Mesenchymal stem cell (in vitro differentiated cells and primary cell): ENCODE data around the gene AKT2.

Experiments used
- DNase-seq: peaks from one replicate; pipeline ENCODE4 v3.0.0-alpha.2; 2013
- H2AFZ ChIP-seq: one replicate; pipeline ENCODE4 v1.6.1; 2013; ENCODE audit warnings: low read depth, mild to moderate bottlenecking, control low read depth, inconsistent platforms, low read length, moderate library complexity
- H2AK5ac ChIP-seq: 2 replicates; pipeline ENCODE4 v1.6.1; 2013; ENCODE audit warnings: low read length, moderate library complexity, mild to moderate bottlenecking, inconsistent platforms; ENCODE audit not compliant: severe bottlenecking
- H2BK120ac ChIP-seq: one replicate; pipeline ENCODE4 v1.6.1; 2013; ENCODE audit warnings: low read depth, mild to moderate bottlenecking, inconsistent platforms, low read length, moderate library complexity
- H2BK12ac ChIP-seq, 2 experiments: one replicate each; pipeline ENCODE4 v1.6.1; 2013; ENCODE audit warnings: inconsistent platforms in 2 of 2, low read length in 2 of 2, mild to moderate bottlenecking in 2 of 2, moderate library complexity in 2 of 2, control low read depth in 1 of 2
- H2BK15ac ChIP-seq: one replicate; pipeline ENCODE4 v1.6.1; 2013; ENCODE audit warnings: mild to moderate bottlenecking, low read depth, inconsistent platforms; ENCODE audit not compliant: poor library complexity, severe bottlenecking
- H2BK5ac ChIP-seq: 2 replicates; pipeline ENCODE4 v1.6.1; 2013; ENCODE audit warnings: low read depth, mild to moderate bottlenecking, low read length, control low read depth, inconsistent platforms; ENCODE audit not compliant: poor library complexity, severe bottlenecking
- H3K14ac ChIP-seq, 2 experiments: one replicate each; pipeline ENCODE4 v1.6.1; 2013; ENCODE audit warnings: inconsistent platforms in 2 of 2, low read length in 2 of 2, control low read depth in 1 of 2, mild to moderate bottlenecking in 1 of 2, moderate library complexity in 1 of 2
- H3K18ac ChIP-seq, 2 experiments: one replicate each; pipeline ENCODE4 v1.6.1; 2013; ENCODE audit warnings: inconsistent platforms in 2 of 2, low read length in 2 of 2, control low read depth in 1 of 2, low read depth in 1 of 2, mild to moderate bottlenecking in 1 of 2
- H3K23ac ChIP-seq, 2 experiments: one replicate each; pipeline ENCODE4 v1.6.1; 2013; ENCODE audit warnings: inconsistent platforms in 2 of 2, low read length in 2 of 2, mild to moderate bottlenecking in 2 of 2, moderate library complexity in 2 of 2, control low read depth in 1 of 2
- H3K27ac ChIP-seq: 2 replicates; pipeline ENCODE4 v1.5.1; 2013; ENCODE audit warnings: mild to moderate bottlenecking, moderate library complexity, low read length, control low read depth, inconsistent platforms; ENCODE audit not compliant: poor library complexity, severe bottlenecking
- H3K27me3 ChIP-seq, 2 experiments: 2 replicates each; pipeline versions ENCODE4 v1.6.1 to v1.7.0; 2013; ENCODE audit warnings: low read length in 2 of 2, mild to moderate bottlenecking in 2 of 2, moderate library complexity in 2 of 2, control low read depth in 1 of 2, inconsistent platforms in 1 of 2; ENCODE audit not compliant: control insufficient read depth in 1 of 2, insufficient read depth in 1 of 2
- H3K36me3 ChIP-seq, 2 experiments: 2 replicates each; pipeline versions ENCODE4 v1.6.1 to v1.7.0; 2013; ENCODE audit warnings: low read length in 2 of 2, control low read depth in 1 of 2, inconsistent platforms in 1 of 2, low read depth in 1 of 2, mild to moderate bottlenecking in 1 of 2; ENCODE audit not compliant: insufficient read depth in 2 of 2, control insufficient read depth in 1 of 2
- H3K4ac ChIP-seq, 2 experiments: one replicate each; pipeline ENCODE4 v1.6.1; 2013; ENCODE audit warnings: inconsistent platforms in 2 of 2, low read length in 2 of 2, mild to moderate bottlenecking in 2 of 2, moderate library complexity in 2 of 2, control low read depth in 1 of 2, low read depth in 1 of 2
- H3K4me1 ChIP-seq: 2 replicates; pipeline ENCODE4 v1.6.1; 2013; ENCODE audit warnings: low read depth, low read length, control low read depth; ENCODE audit not compliant: control insufficient read depth, insufficient read depth
- H3K4me2 ChIP-seq: 2 replicates; pipeline ENCODE4 v1.6.1; 2013; ENCODE audit warnings: low read length, mild to moderate bottlenecking, inconsistent platforms; ENCODE audit not compliant: poor library complexity, severe bottlenecking
- H3K4me3 ChIP-seq, 2 experiments: 2 replicates each; pipeline versions ENCODE4 v1.5.1 to v1.7.0; 2013; ENCODE audit warnings: low read length in 2 of 2, mild to moderate bottlenecking in 2 of 2, control low read depth in 1 of 2, low read depth in 1 of 2; ENCODE audit not compliant: insufficient read depth in 1 of 2
- H3K79me1 ChIP-seq: replicated peaks from 2 replicates; pipeline ENCODE4 v1.6.1; 2013; ENCODE audit warnings: mild to moderate bottlenecking, control low read depth, low read length, inconsistent platforms; ENCODE audit not compliant: poor library complexity, severe bottlenecking
- H3K9ac ChIP-seq: 2 replicates; pipeline ENCODE4 v1.7.0; 2013; ENCODE audit warnings: mild to moderate bottlenecking, low read length, moderate library complexity
- H3K9me3 ChIP-seq: 2 replicates; pipeline ENCODE4 v1.7.0; 2013; ENCODE audit warnings: mild to moderate bottlenecking, low read length; ENCODE audit not compliant: control insufficient read depth
- H4K8ac ChIP-seq: one replicate; pipeline ENCODE4 v1.6.1; 2013; ENCODE audit warnings: inconsistent platforms, mild to moderate bottlenecking, low read length, moderate library complexity
- H4K91ac ChIP-seq: one replicate; pipeline ENCODE4 v1.6.1; 2013; ENCODE audit warnings: mild to moderate bottlenecking, low read length, inconsistent platforms
- whole genome bisulfite sequencing: methylation state at CpG from one replicate; pipeline ENCODE4 v1.1.7; 2013; ENCODE audit warnings: mixed read lengths; 5-methylcytosine and 5-hydroxymethylcytosine counted together

AKT2 gene

GRCh38 chr19:40262422-40262821 lies 22.7 kb downstream of the AKT2 start:
- H3K79me1 ChIP-seq = peaks cover 50% of the 10 kb centered on the region
- peaks cover 4% of the 10 kb centered on the region for H3K4me1 ChIP-seq
- DNase-seq = no peak
- H3K4me3 ChIP-seq = no peak overlapping the region
- no peak overlapping the region for H2AFZ ChIP-seq
- H3K4me2 ChIP-seq = no peak overlapping the region
- H3K27me3 ChIP-seq = no peaks in the 10 kb centered on the region
- H3K18ac ChIP-seq = no peak overlapping the region
- no peak overlapping the region for H3K9ac ChIP-seq
- no peak overlapping the region for H2BK12ac ChIP-seq
- H4K91ac ChIP-seq = no peak overlapping the region
- no peak overlapping the region for H3K23ac ChIP-seq
- no peak overlapping the region for H3K14ac ChIP-seq
- no peak overlapping the region for H2AK5ac ChIP-seq
- H2BK5ac ChIP-seq = no peak overlapping the region
- H2BK120ac ChIP-seq = no peak overlapping the region
- no peaks in the 10 kb centered on the region for H3K9me3 ChIP-seq
- H3K4ac ChIP-seq = no peak overlapping the region
- no peak overlapping the region for H3K27ac ChIP-seq
- H2BK15ac ChIP-seq = no peak overlapping the region
- 96% methylated on average over 3 of the region's 3 CpGs for WGBS
- peaks cover 46 to 50% of the 10 kb centered on the region in 2 experiments for H3K36me3 ChIP-seq
- H4K8ac ChIP-seq = no peak overlapping the region

- Histone ChIP-seq H3K79me1 (peaks cover 56% of the 10 kb centered on the region), H2AFZ (no peak overlapping the region), H4K91ac (no peak overlapping the region), H3K23ac (no peak overlapping the region), H2BK5ac (no peak overlapping the region), H3K4ac (no peak overlapping the region), H3K14ac (no peak overlapping the region), H3K4me3 (no peak overlapping the region), H3K4me1 (peaks cover 9% of the 10 kb centered on the region), H2BK12ac (no peak overlapping the region), H3K4me2 (no peak overlapping the region), H3K18ac (no peak overlapping the region), H2BK120ac (no peak overlapping the region), H3K9me3 (no peaks in the 10 kb centered on the region), H4K8ac (no peak overlapping the region), H3K27me3 (no peaks in the 10 kb centered on the region), H3K9ac (no peak overlapping the region), H3K36me3 (peaks cover 47 to 51% of the 10 kb centered on the region in 2 experiments), H2AK5ac (no peak overlapping the region), H3K27ac (no peak overlapping the region), H2BK15ac (no peak overlapping the region)
- DNase-seq = no peak
- WGBS = 100% methylated on average over 3 of the region's 8 CpGs
Observed at GRCh38 chr19:40261631-40262030, 23.5 kb downstream of the AKT2 start.

GRCh38 chr19:40257096-40257517 lies 28.0 kb downstream of the AKT2 start:
- H3K4me1 ChIP-seq = peaks cover 11% of the 10 kb centered on the region
- no peak overlapping the region for H3K27ac ChIP-seq
- no peak overlapping the region for H2BK15ac ChIP-seq
- DNase-seq = no peak
- no peak overlapping the region for H3K9ac ChIP-seq
- no peak overlapping the region for H3K4me2 ChIP-seq
- 97% methylated on average over 9 of the region's 9 CpGs for WGBS
- no peak overlapping the region for H2AFZ ChIP-seq
- H3K4me3 ChIP-seq = no peak overlapping the region
- H3K18ac ChIP-seq = no peak overlapping the region
- no peak overlapping the region for H2BK12ac ChIP-seq
- H4K8ac ChIP-seq = no peak overlapping the region
- no peaks in the 10 kb centered on the region for H3K9me3 ChIP-seq
- H2BK120ac ChIP-seq = no peak overlapping the region
- H3K4ac ChIP-seq = no peak overlapping the region
- no peaks in the 10 kb centered on the region for H3K27me3 ChIP-seq
- H4K91ac ChIP-seq = no peak overlapping the region
- peaks cover 28 to 60% of the 10 kb centered on the region in 2 experiments for H3K36me3 ChIP-seq
- no peak overlapping the region for H2AK5ac ChIP-seq
- no peak overlapping the region for H3K14ac ChIP-seq
- H2BK5ac ChIP-seq = no peak overlapping the region
- H3K23ac ChIP-seq = no peak overlapping the region
- peaks cover 39% of the 10 kb centered on the region for H3K79me1 ChIP-seq

- no peak overlapping the region for H2AFZ ChIP-seq
- H3K79me1 ChIP-seq = peaks cover 41% of the 10 kb centered on the region
- no peak overlapping the region for H2BK12ac ChIP-seq
- H3K36me3 ChIP-seq = peaks cover 32 to 60% of the 10 kb centered on the region in 2 experiments
- no peak overlapping the region for H3K4ac ChIP-seq
- no peak overlapping the region for H3K4me3 ChIP-seq
- H3K9me3 ChIP-seq = no peaks in the 10 kb centered on the region
- peaks cover 14% of the 10 kb centered on the region for H3K4me1 ChIP-seq
- no peak overlapping the region for H3K27ac ChIP-seq
- no peak overlapping the region for H2BK120ac ChIP-seq
- no peak overlapping the region for H2BK15ac ChIP-seq
- H3K18ac ChIP-seq = no peak overlapping the region
- no peak for DNase-seq
- H2AK5ac ChIP-seq = no peak overlapping the region
- no peak overlapping the region for H3K23ac ChIP-seq
- no peak overlapping the region for H4K91ac ChIP-seq
- no peaks in the 10 kb centered on the region for H3K27me3 ChIP-seq
- 96% methylated on average over 6 of the region's 8 CpGs for WGBS
- no peak overlapping the region for H3K14ac ChIP-seq
- no peak overlapping the region for H2BK5ac ChIP-seq
- H4K8ac ChIP-seq = no peak overlapping the region
- no peak overlapping the region for H3K9ac ChIP-seq
- H3K4me2 ChIP-seq = no peak overlapping the region
Observed at GRCh38 chr19:40256512-40256911, 28.6 kb downstream of the AKT2 start.
